HG03442 (cell line): ENCODE data around the gene PTPRN2.
A peak's percentile ranks its signal among the peaks of the same experiment; 100 is the strongest.
"Not testable (repeated sequence)": the region's sequence is repeated elsewhere in the genome, so short reads cannot be mapped to it uniquely, and the experiment has no call there.

Source experiments
- ATAC-seq: cut with Tn5 transposase; IDR thresholded peaks from one replicate; pipeline ENCODE4 v1.9.1; 2021; ENCODE audit warnings: mild to moderate bottlenecking, moderate library complexity; ENCODE audit not compliant: unreplicated experiment

The PTPRN2 gene

GRCh38 chr7:157517782-157518513 lies 1069.7 kb downstream of the PTPRN2 start:
- ATAC-seq, result no peak

- no peak for ATAC-seq
Measured at GRCh38 chr7:157516911-157517781, 1070.5 kb downstream of the PTPRN2 start.

GRCh38 chr7:157516311-157516710 lies 1071.3 kb downstream of the PTPRN2 start:
- ATAC-seq, result no peak

- ATAC-seq, result no peak
Measured at GRCh38 chr7:157515342-157516041, 1072.1 kb downstream of the PTPRN2 start.

GRCh38 chr7:157514746-157515145 lies 1072.9 kb downstream of the PTPRN2 start:
- no peak for ATAC-seq

GRCh38 chr7:157514306-157514705 lies 1073.3 kb downstream of the PTPRN2 start:
- ATAC-seq, result no peak

GRCh38 chr7:157513682-157514081 lies 1073.9 kb downstream of the PTPRN2 start:
- no peak for ATAC-seq

GRCh38 chr7:157513162-157513621 lies 1074.4 kb downstream of the PTPRN2 start:
- no peak for ATAC-seq

GRCh38 chr7:157509226-157509625 lies 1078.4 kb downstream of the PTPRN2 start:
- ATAC-seq, result no peak

GRCh38 chr7:157508477-157508881 lies 1079.1 kb downstream of the PTPRN2 start:
- ATAC-seq, result no peak

- ATAC-seq, result no peak
Measured at GRCh38 chr7:157507987-157508386, 1079.6 kb downstream of the PTPRN2 start.

- no peak for ATAC-seq
Measured at GRCh38 chr7:157506268-157506667, 1081.4 kb downstream of the PTPRN2 start.

GRCh38 chr7:157505646-157506045 lies 1082.0 kb downstream of the PTPRN2 start:
- no peak for ATAC-seq

- ATAC-seq, result no peak
Measured at GRCh38 chr7:157503229-157503628, 1084.4 kb downstream of the PTPRN2 start.

GRCh38 chr7:157502701-157503111 lies 1084.9 kb downstream of the PTPRN2 start:
- peak; percentile 43 for ATAC-seq

GRCh38 chr7:157501581-157501980 lies 1086.0 kb downstream of the PTPRN2 start:
- ATAC-seq, result no peak

GRCh38 chr7:157500989-157501540 lies 1086.6 kb downstream of the PTPRN2 start:
- not testable (repeated sequence) for ATAC-seq

GRCh38 chr7:157500171-157500960 lies 1087.3 kb downstream of the PTPRN2 start:
- no peak for ATAC-seq

- no peak for ATAC-seq
Measured at GRCh38 chr7:157499835-157500153, 1087.8 kb downstream of the PTPRN2 start.

- ATAC-seq, result no peak
Measured at GRCh38 chr7:157499121-157499834, 1088.3 kb downstream of the PTPRN2 start.
